Smooth muscle cell (in vitro differentiated cells): Measurements from ENCODE around the gene SOCS1. TPM values are rescaled to one million over a fixed set of nuclear protein-coding genes. Genes with fewer than 3 reads are reported as not detected.

Experiments used
- DNase-seq: peaks from one replicate; lab custom pipeline; 2025; ENCODE audit not compliant: unreplicated experiment; lab: John Stamatoyannopoulos, UW
- H2AFZ ChIP-seq: fragments of 200-600 bp; sonication (generic); 2 replicates; pipeline ENCODE4 v1.6.0; 2016; ENCODE audit warnings: antibody characterized with exemption, low read depth, mild to moderate bottlenecking
- H3F3A ChIP-seq: fragments of 200-600 bp; sonication (generic); 2 replicates; pipeline ENCODE4 v1.6.0; 2017; ENCODE audit warnings: antibody characterized with exemption, low read depth
- H3K27ac ChIP-seq: fragments of 200-600 bp; sonication (generic); 2 replicates; pipeline ENCODE4 v1.5.1; 2016; ENCODE audit warnings: low read depth, mild to moderate bottlenecking
- H3K27me3 ChIP-seq: fragments of 200-600 bp; sonication (generic); 2 replicates; pipeline ENCODE4 v1.6.1; 2016; ENCODE audit warnings: low read depth, mild to moderate bottlenecking
- H3K36me3 ChIP-seq: fragments of 200-600 bp; sonication (generic); 2 replicates; pipeline ENCODE4 v1.5.1; 2016; ENCODE audit warnings: low read depth
- H3K4me1 ChIP-seq: fragments of 200-600 bp; sonication (generic); 2 replicates; pipeline ENCODE4 v1.5.1; 2016; ENCODE audit warnings: low read depth
- H3K4me2 ChIP-seq: fragments of 200-600 bp; sonication (generic); 2 replicates; pipeline ENCODE4 v1.6.0; 2016; ENCODE audit warnings: mild to moderate bottlenecking
- H3K4me3 ChIP-seq: fragments of 200-600 bp; sonication (generic); 2 replicates; pipeline ENCODE4 v1.5.1; 2016; ENCODE audit warnings: mild to moderate bottlenecking
- H3K79me2 ChIP-seq: fragments of 200-600 bp; sonication (generic); 2 replicates; pipeline ENCODE4 v1.6.0; 2016; ENCODE audit warnings: low read depth, mild to moderate bottlenecking
- H3K9ac ChIP-seq: fragments of 200-600 bp; sonication (generic); 2 replicates; pipeline ENCODE4 v1.6.0; 2016; ENCODE audit warnings: low read depth
- H3K9me3 ChIP-seq: fragments of 200-600 bp; sonication (generic); replicated peaks from 2 replicates; pipeline ENCODE4 v1.5.1; 2016; ENCODE audit warnings: low read depth
- H4K20me1 ChIP-seq: fragments of 200-600 bp; sonication (generic); 2 replicates; pipeline ENCODE4 v1.6.0; 2016; ENCODE audit warnings: low read depth
- WGBS: methylation state at CpG from one replicate; pipeline ENCODE4 v1.1.7; 2016; ENCODE audit warnings: low lambda C conversion rate; 5-methylcytosine and 5-hydroxymethylcytosine counted together
- polyA plus RNA-seq: library from polyadenylated mRNA; unstranded; fragments of >200 nt; fragmentation: Nextera tagmentation; extraction: Ambion mirVana; gene quantifications from 2 replicates; pipeline ENCODE4 v1.2.1, GENCODE V29; 2016
- total RNA-seq: library from RNA; depleted of rRNA; stranded (reverse); fragments of >200 nt; gene quantifications from 2 replicates; pipeline ENCODE4 v1.2.3, GENCODE V29; 2014
- TF ChIP-seq, protein P1 (sequence below): fragments of 200-600 bp; sonication (generic); IDR thresholded peaks from 2 replicates; pipeline ENCODE4 v1.5.1; 2017; ENCODE audit warnings: borderline replicate concordance, mild to moderate bottlenecking, antibody characterized with exemption; ENCODE audit not compliant: insufficient read depth, poor library complexity, severe bottlenecking

SOCS1 gene
- total and polyA plus RNA-seq, 2 experiments from 2014 or later: 6.1 to 18.7 TPM

GRCh38 chr16:11277607-11278337, 21.8 kb upstream of the SOCS1 start:
- WGBS: 93% methylated on average over 12 of the region's 12 CpGs
- no peak for DNase-seq
- TF ChIP-seq, protein P1, sequence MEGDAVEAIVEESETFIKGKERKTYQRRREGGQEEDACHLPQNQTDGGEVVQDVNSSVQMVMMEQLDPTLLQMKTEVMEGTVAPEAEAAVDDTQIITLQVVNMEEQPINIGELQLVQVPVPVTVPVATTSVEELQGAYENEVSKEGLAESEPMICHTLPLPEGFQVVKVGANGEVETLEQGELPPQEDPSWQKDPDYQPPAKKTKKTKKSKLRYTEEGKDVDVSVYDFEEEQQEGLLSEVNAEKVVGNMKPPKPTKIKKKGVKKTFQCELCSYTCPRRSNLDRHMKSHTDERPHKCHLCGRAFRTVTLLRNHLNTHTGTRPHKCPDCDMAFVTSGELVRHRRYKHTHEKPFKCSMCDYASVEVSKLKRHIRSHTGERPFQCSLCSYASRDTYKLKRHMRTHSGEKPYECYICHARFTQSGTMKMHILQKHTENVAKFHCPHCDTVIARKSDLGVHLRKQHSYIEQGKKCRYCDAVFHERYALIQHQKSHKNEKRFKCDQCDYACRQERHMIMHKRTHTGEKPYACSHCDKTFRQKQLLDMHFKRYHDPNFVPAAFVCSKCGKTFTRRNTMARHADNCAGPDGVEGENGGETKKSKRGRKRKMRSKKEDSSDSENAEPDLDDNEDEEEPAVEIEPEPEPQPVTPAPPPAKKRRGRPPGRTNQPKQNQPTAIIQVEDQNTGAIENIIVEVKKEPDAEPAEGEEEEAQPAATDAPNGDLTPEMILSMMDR: no peak

DNA sequence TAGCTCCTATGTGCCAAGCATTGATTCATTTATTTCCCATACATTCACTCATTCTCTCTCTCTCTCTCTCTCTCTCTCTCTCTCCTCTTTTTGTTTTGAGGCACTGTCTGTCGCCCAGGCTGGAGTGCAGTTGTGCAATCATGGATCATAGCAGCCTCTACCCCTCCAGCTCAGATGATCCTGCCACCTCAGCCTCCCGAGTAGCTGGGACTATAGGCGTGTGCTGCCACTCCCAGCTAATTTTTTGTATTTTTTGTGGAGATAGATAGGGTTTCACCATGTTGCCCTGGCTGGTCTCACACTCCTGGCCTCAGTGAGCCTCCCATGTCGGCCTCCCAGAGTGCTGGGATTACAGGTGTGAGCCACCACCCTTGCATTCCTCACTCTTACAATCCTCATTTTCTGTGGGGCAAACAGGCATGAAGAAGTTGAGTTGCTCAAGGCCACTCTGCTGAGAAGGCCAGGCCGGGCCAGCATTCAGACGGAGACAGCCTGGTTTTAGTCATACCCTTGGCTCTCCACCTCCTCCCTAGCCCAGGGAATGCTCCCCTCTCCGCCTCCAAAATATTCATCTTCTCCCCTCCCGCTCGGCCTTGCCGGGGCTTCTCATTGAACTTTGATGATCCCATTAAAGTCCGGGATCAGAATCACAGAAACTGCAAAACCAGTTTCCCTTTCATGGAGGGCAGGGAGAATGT, 21.0 kb upstream of the SOCS1 start:
- WGBS: 93% methylated on average over 11 of the region's 11 CpGs
- Histone ChIP-seq H3K9me3 (no peaks in the 10 kb centered on the region), H3K36me3 (no peaks in the 10 kb centered on the region), H3K4me2 (no peak overlapping the region), H3K4me1 (no peaks in the 10 kb centered on the region), H4K20me1 (no peaks in the 10 kb centered on the region), H3K27ac (no peak overlapping the region), H3K9ac (no peak overlapping the region), H3K27me3 (no peaks in the 10 kb centered on the region), H2AFZ (no peak overlapping the region), H3K4me3 (no peak overlapping the region), H3K79me2 (no peaks in the 10 kb centered on the region), H3F3A (no peaks in the 10 kb centered on the region)
- DNase-seq: no peak
- TF ChIP-seq, protein P1: no peak

More at GRCh38 chr16:11277607-11278337, 21.8 kb upstream of the SOCS1 start:
- H3K79me2 ChIP-seq: no peaks in the 10 kb centered on the region
- no peaks in the 10 kb centered on the region for H3F3A ChIP-seq
- H3K4me1 ChIP-seq: no peaks in the 10 kb centered on the region
- H3K27me3 ChIP-seq: no peaks in the 10 kb centered on the region
- no peak overlapping the region for H3K9ac ChIP-seq
- no peaks in the 10 kb centered on the region for H4K20me1 ChIP-seq
- no peak overlapping the region for H3K4me2 ChIP-seq
- no peaks in the 10 kb centered on the region for H3K36me3 ChIP-seq
- no peak overlapping the region for H3K27ac ChIP-seq
- H3K9me3 ChIP-seq: no peaks in the 10 kb centered on the region
- no peak overlapping the region for H2AFZ ChIP-seq
- no peak overlapping the region for H3K4me3 ChIP-seq

DNA sequence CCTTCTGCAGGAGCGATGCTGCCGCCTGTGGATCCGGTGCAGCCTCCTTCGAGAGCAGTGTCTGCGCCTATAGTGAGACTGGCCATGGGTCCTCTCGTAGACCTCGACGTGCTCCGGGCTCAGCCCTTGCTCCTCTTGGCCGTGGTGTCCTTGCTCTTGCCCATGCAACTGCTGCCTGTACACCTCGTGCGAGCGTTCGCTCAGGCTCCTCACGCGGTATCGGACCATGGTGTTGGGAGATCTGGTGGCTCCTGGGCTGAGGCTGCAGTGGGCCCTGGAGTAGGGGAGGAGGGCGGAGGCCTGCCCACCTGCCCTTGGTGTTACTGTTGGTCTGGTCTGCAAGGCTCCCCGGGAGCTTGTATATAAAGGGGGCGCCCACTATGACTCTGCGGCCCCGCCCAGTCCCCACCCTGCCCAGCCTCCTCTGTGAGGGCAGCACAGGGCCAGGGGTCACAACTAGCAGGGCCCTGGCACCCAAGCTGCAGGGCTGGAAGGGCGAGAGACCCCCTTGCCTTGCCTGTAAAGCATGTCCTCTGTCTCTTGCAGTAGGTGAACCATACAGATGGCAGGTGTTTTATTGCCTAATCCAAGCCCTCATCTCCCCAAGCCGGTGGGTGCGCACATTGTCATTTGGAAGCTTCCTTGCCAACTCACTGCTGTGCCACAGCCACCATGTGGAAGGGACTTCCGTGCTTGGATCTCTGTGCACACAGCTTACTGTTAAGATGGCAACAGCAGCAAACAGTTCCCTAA, 20.3 kb upstream of the SOCS1 start, which contains the start of gene PRM2:
Gene PRM2, minus strand, starts transcription at position 338 of the 753 bp plus-strand sequence. Its CDS starts 110 bp downstream, at position 228.
- H4K20me1 ChIP-seq: no peaks in the 10 kb centered on the region
- H3K4me2 ChIP-seq: no peak within 1 kb of the TSS
- H3K36me3 ChIP-seq: no peaks in the 10 kb centered on the region
- no peak for DNase-seq
- H3K79me2 ChIP-seq: no peaks in the 10 kb centered on the region
- H3K9me3 ChIP-seq: no peaks in the 10 kb centered on the region
- TF ChIP-seq, protein P1: no peak
- no peaks in the 10 kb centered on the region for H3F3A ChIP-seq
- no peaks in the 10 kb centered on the region for H3K27me3 ChIP-seq
- 99% methylated on average over 26 of the region's 26 CpGs for WGBS
- no peak within 1 kb of the TSS for H2AFZ ChIP-seq
- no peaks in the 10 kb centered on the region for H3K4me1 ChIP-seq
- no peak within 1 kb of the TSS for H3K27ac ChIP-seq
- H3K4me3 ChIP-seq: no peak within 1 kb of the TSS
- no peak within 1 kb of the TSS for H3K9ac ChIP-seq
